Raji (cell line): ENCODE data around the gene FETUB.

Source experiments
- POLR2A ChIP-seq: IDR thresholded peaks from 2 replicates; pipeline ENCODE4 v1.6.1; 2011; ENCODE audit warnings: low read depth, low read length, control low read depth; ENCODE audit not compliant: insufficient read depth

Gene FETUB

GRCh38 chr3:186620213-186621092 is 19.7 kb upstream of the FETUB start:
- TF ChIP-seq POLR2A: no peak

GRCh38 chr3:186621894-186622650 is 18.1 kb upstream of the FETUB start:
- no peak for TF ChIP-seq POLR2A

- TF ChIP-seq POLR2A: no peak
Measured at GRCh38 chr3:186622651-186623310, 17.4 kb upstream of the FETUB start.

GRCh38 chr3:186624598-186624997 is 15.6 kb upstream of the FETUB start:
- TF ChIP-seq POLR2A: no peak

- TF ChIP-seq POLR2A: no peak
Measured at GRCh38 chr3:186625600-186626042, 14.6 kb upstream of the FETUB start.

GRCh38 chr3:186626254-186626847 is 13.8 kb upstream of the FETUB start:
- TF ChIP-seq POLR2A: no peak

GRCh38 chr3:186627852-186628414 is 12.3 kb upstream of the FETUB start:
- no peak for TF ChIP-seq POLR2A

GRCh38 chr3:186628756-186629155 is 11.4 kb upstream of the FETUB start:
- no peak for TF ChIP-seq POLR2A

GRCh38 chr3:186630950-186631641 is 9.1 kb upstream of the FETUB start:
- TF ChIP-seq POLR2A: no peak

- TF ChIP-seq POLR2A: no peak
Measured at GRCh38 chr3:186633481-186633880, 6.7 kb upstream of the FETUB start.

GRCh38 chr3:186635532-186635931 is 4.7 kb upstream of the FETUB start:
- no peak for TF ChIP-seq POLR2A

- TF ChIP-seq POLR2A: no peak
Measured at GRCh38 chr3:186636536-186636935, 3.7 kb upstream of the FETUB start.

GRCh38 chr3:186637686-186638085 is 2.5 kb upstream of the FETUB start:
- TF ChIP-seq POLR2A: no peak

GRCh38 chr3:186638259-186638658 is 1.9 kb upstream of the FETUB start:
- TF ChIP-seq POLR2A: no peak
